Skeletal muscle cell (primary cell): ENCODE measurements around the gene SEPTIN10.

Experiments
- DNase-seq: peaks from one replicate; pipeline ENCODE4 v3.0.0-alpha.2; 2010; ENCODE audit warnings: low read depth
- H3K4me3 ChIP-seq: 2 replicates; pipeline ENCODE4 v1.5.1; 2011; ENCODE audit warnings: low read depth, mild to moderate bottlenecking, control low read depth, low read length, moderate library complexity

Gene SEPTIN10

DNA sequence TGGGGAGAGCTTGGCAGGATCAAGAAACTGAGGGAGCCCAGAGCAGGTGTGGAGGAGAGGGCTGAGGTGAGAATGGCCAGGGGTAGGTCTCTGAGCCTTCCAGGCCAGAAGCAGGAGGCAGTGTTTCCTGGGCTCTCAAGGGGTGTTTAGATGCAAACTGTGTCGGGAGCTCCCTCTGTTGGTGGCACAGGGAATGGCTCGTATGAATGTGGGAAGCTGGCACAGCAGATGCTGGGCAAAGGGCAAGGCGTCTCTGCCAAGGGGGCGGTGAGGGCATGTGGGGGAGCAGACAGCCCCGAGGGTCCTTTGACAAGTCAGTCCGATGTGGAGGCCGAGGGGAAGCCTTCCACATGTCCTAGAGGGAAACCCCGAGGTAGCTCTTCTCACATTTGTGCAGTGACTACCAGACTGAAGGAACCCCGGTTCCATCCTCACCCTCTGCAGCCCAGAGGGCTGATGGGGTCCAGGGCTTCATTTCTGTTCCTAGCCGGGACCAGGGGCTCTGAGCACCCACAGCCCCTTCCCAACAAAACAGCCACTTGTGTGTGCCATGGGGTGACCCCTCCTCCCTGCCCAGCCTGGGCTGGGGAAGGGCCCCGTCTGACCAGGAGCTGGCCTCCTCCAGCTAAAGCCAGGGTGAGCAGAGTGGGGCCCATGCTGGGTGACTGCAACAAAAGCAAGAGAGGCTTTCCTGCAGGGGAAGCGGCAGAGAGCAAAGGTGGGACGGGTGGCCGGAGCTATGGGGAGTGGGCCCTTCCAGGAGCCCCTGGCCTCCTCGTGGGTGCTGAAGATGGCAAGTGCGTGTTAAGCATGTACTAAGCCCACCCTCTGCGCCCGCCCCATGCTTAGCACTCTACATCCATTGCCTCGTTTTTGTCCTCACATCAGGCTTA is 103.4 kb downstream of the SEPTIN10 start:
- no peak for DNase-seq
- no peak overlapping the region for H3K4me3 ChIP-seq

DNA sequence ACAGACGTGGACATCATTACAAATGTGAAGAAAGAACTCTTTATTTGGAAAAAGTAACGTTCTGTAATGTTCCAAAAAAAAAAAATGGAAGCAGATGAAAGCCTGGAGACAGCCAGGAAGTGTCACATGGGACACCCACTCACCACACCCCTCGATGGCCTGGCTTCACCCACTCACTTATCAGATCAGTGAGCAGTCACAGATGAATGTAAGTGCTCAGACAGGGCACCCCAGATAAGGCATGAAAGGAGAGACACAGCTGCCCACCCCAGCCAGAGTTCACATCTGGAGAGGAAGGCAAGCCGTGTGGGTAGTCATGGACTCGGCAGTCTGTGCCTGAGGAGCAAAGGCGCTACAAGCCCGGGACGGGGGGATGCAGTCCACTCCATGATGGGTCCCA is 105.2 kb downstream of the SEPTIN10 start:
- H3K4me3 ChIP-seq = no peak overlapping the region
- no peak for DNase-seq

DNA sequence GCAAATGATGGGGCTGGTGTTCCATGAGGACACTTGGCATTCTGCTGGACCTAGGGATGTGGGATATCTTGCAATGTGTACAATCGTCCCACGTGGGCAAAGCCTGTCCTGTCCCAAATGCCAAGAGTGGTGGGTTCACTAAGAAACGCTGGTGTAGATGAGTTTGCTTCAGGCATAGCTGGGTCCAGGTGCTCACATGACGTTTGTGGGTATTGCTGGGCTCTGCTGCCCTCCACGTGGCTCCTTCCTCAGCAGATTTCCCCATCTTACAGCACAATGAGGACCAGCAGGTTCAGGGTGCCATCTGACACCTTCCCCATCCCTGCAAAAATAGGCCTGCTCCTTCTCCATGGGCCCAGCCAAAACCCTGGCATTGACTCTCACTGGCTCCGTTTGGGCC is 105.9 kb downstream of the SEPTIN10 start:
- H3K4me3 ChIP-seq = no peak overlapping the region
- DNase-seq = no peak

DNA sequence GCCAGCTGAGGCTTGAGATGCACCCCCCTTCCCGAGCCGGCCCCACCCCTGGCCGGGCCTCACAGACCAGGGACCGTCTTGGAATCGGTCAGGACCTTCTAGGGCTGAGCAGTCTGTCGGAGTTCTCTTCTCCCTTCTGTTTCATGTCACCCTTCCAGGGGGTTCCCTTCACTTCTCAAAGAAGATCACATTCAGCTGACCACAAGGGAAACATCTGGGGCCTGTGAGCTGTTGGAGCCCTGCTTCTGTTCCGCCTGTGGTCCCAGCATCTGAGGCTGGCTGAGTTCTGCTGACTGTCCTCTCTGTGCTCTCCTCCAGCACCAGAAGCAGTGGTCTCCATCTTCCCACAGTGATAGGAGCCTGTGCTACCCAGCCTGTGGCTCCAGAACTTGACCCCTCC is 106.5 kb downstream of the SEPTIN10 start:
- H3K4me3 ChIP-seq = no peak overlapping the region
- DNase-seq = no peak

DNA sequence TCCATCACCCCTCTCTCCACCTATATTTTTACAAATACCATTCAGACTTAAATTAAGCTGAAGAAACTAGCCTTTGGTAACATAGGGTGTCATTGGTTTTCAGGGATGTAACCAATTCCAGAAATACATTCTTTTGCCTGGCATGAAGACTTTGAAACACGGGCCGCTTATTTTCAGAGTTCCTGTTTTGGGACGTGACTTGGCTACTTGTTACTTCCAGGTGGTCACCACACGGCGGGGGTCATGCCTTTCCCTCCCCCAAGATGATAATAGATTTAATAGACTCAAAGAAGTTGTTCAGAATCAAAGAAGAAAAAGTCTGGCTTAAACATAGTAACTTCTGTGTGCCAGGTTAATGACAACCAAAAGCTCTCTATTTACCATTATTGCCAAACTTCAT is 110.6 kb downstream of the SEPTIN10 start:
- H3K4me3 ChIP-seq = no peak overlapping the region
- DNase-seq = no peak

DNA sequence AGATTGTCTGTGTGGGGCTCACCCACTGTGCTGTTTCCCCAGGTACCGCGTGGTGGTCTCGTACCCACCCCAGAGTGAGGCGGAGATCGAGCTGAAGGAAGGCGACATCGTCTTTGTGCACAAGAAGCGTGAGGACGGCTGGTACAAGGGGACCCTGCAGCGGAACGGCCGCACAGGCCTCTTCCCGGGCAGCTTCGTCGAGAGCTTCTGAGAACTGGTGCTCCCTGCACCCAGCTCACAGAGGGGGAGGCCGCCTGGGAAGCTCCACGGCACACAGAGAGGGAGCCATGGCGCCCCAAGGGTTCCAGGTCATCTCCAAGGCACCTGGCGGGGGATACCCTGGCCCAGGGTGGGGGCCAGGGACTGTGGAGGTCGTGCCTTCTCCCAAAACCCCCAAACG is 112.3 kb downstream of the SEPTIN10 start:
- DNase-seq = no peak
- H3K4me3 ChIP-seq = no peak overlapping the region

DNA sequence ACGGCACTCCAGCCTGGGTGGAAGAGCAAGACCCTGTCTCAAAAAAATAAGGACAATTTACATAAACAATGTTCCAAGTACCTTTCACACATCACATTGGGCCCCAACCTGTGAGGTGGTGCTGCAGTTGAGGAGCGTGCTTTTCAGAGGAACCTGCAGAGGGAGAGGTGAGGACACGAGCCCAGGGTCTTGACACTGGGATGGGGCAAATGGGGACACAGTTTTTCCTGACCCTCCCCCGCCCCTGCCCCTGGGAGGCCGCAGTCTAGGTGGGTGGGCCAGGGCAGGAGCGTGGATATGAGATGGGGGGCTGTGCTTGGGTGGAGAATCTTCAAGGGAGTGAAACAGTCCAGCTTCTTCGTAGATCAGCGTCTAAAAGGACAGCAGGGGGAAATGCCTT is 112.9 kb downstream of the SEPTIN10 start:
- no peak for DNase-seq
- no peak overlapping the region for H3K4me3 ChIP-seq

DNA sequence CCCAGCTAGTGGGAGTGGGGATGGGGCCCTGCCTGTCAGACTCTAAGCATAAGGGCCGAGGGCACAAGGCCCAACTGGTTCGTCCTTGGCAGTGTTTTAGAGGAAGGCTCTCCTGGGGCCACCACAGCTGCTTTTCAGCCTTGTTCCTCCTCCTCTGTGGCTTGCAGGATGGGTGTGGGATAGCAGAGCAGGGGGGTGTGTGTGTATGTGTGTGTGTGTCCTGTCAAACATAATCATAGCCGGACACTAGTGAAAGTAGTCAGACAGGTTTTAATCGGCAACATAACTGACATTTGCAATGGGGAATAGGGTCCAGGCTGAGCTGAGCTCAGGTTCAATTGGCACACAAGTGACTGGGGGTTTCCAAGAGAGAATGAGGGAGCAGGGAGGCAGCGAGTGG is 114.2 kb downstream of the SEPTIN10 start:
- peak; percentile 41 for DNase-seq
- no peak overlapping the region for H3K4me3 ChIP-seq

DNA sequence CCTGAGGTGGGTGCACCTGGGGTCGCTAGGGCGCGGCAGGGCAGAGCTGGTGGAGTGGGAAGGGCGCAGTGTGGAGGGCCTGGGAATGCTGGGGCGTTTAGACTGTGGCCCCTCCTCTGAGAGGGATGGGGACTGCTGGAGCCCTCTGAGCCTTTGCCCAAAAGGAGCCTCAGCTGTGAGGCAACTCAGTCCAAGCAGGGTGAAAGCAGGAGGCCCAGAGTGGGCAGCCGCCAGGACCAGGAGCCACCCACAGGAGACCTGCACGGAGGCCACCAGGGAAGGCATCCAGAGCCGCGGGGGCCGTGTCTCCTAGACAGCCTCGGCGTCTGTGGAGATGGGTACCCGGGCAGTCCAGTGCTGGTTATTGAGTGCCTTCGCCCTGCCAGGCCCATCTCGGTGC is 114.9 kb downstream of the SEPTIN10 start:
- H3K4me3 ChIP-seq = no peak overlapping the region
- DNase-seq = no peak

DNA sequence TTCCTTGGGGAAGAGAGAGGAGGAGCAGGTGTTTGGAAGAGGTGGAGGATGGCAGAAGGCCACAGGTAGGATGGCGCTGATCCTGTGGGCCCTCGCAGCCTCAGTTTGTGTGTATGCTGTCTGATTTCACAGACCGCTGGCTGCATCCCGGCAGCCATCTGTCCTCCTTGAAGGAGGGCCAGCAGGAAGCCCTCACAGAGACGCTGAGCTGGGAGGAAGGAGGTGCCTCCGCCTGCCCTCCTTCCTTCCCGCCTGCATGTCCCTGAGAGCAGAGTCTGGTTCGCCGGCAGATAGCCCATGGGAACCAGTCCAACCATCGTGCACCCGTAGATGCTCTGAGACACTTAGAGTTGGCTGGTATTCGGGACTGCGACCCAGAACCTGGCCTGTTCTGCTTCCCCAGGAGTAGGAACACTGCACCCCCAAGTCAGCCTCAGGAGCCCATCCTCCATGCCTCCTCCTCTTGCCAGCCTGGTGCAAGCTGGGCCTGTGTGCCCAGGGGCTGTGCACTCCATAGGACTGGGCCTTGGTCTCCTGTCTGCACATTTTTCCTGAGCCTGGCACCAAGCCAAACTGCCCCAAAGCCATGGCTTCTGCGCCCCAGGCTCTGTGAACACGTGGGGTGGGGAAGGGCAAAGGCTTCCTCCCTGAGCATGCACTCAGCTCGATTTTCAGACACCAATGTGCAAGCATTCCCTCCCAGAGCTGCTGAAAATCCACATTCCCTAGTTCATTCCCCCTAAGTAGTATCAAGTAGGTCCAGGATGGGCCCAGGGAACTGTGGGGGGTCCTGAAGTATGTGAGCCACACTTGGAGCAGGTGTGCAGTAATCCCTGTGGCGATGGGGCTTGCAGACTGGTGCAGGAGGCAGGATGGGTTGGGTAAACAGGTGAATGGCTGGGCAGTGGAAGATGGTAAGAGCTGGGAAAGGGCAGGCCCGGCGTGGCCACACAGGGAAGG is 115.6 kb downstream of the SEPTIN10 start:
- H3K4me3 ChIP-seq = no peak overlapping the region
- no peak for DNase-seq

DNA sequence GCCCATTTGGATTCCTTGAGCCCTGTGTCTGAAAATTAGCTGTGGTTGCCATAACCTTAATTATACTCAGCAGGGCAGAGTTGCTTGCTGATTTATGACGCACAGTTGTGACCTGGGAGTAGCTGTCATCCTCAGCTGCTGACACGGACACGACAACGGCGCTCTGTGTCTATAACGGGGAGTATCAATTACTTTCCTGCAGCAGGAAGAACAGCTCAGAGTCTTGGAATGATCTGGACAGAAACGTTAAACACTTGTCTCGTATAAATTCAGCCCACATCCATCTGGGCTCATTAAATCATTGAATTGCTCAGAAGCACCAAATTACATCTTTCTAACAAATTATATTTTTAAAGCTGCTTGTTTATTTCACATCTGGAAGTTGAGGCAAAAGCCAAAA is 116.3 kb downstream of the SEPTIN10 start:
- H3K4me3 ChIP-seq = no peak overlapping the region
- DNase-seq = peak; percentile 47

DNA sequence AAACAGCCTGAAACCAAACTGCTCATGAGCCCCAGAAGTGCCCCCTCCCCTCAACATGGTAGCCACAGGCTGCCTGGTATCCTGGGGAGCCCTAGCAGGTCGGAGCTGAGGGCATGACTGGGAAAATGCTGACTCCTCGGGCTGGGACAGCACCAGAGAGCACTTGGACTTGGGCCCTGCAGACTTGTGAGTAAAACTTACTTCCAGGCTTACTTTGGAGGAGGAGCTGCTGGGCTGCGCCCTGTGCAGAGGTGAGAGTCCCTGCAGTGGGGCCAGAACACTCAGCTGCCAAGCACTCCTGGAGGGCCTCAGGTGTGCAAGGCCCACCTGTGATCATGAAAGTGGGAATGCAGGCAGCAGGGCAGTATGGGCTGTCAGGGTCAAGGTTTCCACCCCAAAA is 119.4 kb downstream of the SEPTIN10 start:
- DNase-seq = no peak
- no peak overlapping the region for H3K4me3 ChIP-seq

DNA sequence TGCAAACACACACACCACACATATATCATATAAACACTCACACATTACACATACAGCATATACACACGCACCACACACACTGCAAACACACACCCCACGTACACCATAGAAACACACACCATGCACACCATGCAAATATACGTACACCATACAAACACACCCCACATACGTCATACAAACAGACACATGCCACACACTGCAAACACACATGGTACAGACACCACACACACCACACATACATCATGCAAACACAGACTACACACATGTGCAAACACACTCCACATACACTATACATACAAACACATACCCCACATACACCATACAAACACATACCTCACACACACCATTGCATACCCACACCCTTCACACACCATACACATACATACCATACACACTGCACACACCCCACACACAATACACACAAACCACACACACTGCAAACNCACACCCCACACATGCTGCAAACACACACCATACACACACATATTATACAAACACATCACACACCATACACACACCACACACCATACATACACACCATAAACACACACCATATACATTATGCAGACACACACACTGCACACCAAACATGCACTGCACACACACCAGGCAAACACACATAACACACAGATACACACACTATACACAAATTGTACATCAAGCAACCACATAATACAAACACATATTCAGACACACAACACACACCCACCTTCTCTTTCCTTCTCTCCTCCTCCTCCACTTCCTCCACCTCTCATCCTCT is 120.4 kb downstream of the SEPTIN10 start:
- DNase-seq = no peak
- H3K4me3 ChIP-seq = no peak overlapping the region
